Tibial artery (tissue), 4 donors: ENCODE data around the gene RAP2B.

Experiments
- DNase-seq, 2 donors: peaks; one replicate each; pipeline ENCODE4 v3.0.0-alpha.2; 2019
- H3K27ac ChIP-seq, 2 donors: fragments of 200-600 bp; sonication (generic) in 1 of 2; 1 replicate in 1 of 2; 2 replicates in 1 of 2; pipeline ENCODE4 v1.5.1; 2018 to 2019; ENCODE audit warnings: mild to moderate bottlenecking in 1 of 2
- H3K27me3 ChIP-seq, 2 donors: fragments of 200-600 bp; sonication (generic) in 1 of 2; one replicate each; pipeline versions ENCODE4 v1.5.1 to v1.6.0; 2016 to 2019
- H3K36me3 ChIP-seq, 3 donors: fragments of 200-600 bp; sonication (generic) in 2 of 3; one replicate each; pipeline ENCODE4 v1.5.1; 2016 to 2019; ENCODE audit warnings: mild to moderate bottlenecking in 2 of 3
- H3K4me1 ChIP-seq, 4 donors: fragments of 200-600 bp; sonication (generic) in 2 of 4; 1 replicate in 3 of 4; 2 replicates in 1 of 4; pipeline ENCODE4 v1.5.1; 2016 to 2019
- H3K4me3 ChIP-seq, 2 donors: fragments of 200-600 bp; sonication (generic) in 1 of 2; 1 replicate in 1 of 2; 2 replicates in 1 of 2; pipeline ENCODE4 v1.5.1; 2018 to 2019; ENCODE audit warnings: mild to moderate bottlenecking in 2 of 2
- H3K9me3 ChIP-seq, 3 donors: fragments of 200-600 bp; sonication (generic) in 1 of 3; one replicate each; pipeline ENCODE4 v1.5.1; 2016 to 2019
- intact Hi-C: fragments of 100-400 bp; cut with DNase I; formaldehyde crosslinking; loops from one replicate; pipeline ENCODE4 v1.15.0; 2023; ENCODE audit warnings: low total_unique reads
- TF ChIP-seq, protein P1 (sequence below), 2 experiments: fragments of 200-600 bp in 1 of 2; fragments of 450-650 bp in 1 of 2; IDR thresholded peaks; one replicate each; pipeline ENCODE4 v1.5.1; 2017 to 2019; ENCODE audit warnings: antibody characterized with exemption in 2 of 2, mild to moderate bottlenecking in 1 of 2, moderate library complexity in 1 of 2

The RAP2B gene

DNA sequence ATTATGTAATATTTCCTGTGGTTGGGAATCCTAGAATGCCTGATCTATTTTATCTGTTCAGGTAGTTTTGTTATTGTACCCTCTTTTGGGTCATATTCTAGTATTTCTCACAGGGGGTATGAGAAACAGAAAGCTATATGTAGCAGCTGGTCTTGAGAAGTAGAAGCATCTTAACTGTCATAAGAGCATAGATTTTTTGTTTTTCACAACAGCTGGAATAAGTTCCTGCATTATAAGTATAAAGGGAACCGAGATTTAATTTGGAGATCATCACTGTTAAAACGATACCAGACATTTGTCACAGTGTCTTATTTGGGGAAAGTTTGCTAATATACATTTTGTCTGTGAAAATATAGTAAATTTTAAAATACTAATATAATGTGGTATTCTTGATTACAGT lies 4.8 kb downstream of the RAP2B start:
- Histone ChIP-seq H3K27me3 (no peaks in the 10 kb centered on the region), H3K4me1 (peaks cover 0 to 33% (median 20%) of the 10 kb centered on the region in 4 donors), H3K4me3 (no peak overlapping the region), H3K27ac (no peak overlapping the region), H3K36me3 (peaks cover 0 to 5% (median 0%) of the 10 kb centered on the region in 3 donors), H3K9me3 (no peaks in the 10 kb centered on the region)
- intact Hi-C loops = no loop called here
- DNase-seq = no peak
- TF ChIP-seq, protein P1, sequence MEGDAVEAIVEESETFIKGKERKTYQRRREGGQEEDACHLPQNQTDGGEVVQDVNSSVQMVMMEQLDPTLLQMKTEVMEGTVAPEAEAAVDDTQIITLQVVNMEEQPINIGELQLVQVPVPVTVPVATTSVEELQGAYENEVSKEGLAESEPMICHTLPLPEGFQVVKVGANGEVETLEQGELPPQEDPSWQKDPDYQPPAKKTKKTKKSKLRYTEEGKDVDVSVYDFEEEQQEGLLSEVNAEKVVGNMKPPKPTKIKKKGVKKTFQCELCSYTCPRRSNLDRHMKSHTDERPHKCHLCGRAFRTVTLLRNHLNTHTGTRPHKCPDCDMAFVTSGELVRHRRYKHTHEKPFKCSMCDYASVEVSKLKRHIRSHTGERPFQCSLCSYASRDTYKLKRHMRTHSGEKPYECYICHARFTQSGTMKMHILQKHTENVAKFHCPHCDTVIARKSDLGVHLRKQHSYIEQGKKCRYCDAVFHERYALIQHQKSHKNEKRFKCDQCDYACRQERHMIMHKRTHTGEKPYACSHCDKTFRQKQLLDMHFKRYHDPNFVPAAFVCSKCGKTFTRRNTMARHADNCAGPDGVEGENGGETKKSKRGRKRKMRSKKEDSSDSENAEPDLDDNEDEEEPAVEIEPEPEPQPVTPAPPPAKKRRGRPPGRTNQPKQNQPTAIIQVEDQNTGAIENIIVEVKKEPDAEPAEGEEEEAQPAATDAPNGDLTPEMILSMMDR (IDR thresholded peaks at IDR 0.05) = no peak

DNA sequence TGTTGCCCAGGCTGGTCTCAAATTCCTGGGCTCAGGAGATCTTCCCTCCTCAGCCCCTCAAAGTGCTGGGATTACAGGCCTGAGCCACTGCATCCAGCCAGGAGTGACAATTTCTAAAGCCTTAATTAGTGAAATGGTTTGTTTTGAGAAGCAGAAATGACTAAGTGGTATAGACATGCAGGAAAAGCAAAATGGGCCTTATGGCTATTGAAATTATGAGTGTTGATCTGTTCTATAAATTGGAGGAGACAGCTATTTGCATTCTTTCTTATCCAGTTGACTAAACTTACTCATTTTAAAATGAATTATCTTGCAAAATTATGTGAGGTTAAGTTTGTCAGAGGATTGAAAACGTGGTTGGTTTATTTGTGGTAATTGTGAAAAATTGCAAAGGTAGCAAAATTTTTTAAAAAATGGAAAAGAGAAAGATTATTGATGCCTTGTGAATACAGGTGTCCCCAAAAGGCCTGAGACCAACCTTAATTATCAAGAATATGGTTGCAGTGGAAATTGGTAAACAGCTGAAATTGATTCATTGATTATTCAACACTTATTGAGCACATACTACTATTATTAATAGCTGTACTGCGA lies 7.9 kb downstream of the RAP2B start:
- Histone ChIP-seq H3K4me1 (peaks cover 0 to 20% (median 13%) of the 10 kb centered on the region in 4 donors), H3K9me3 (no peaks in the 10 kb centered on the region), H3K4me3 (no peak overlapping the region), H3K36me3 (peaks cover 0 to 5% (median 0%) of the 10 kb centered on the region in 3 donors), H3K27me3 (no peaks in the 10 kb centered on the region), H3K27ac (no peak overlapping the region)
- TF ChIP-seq, protein P1 (IDR thresholded peaks at IDR 0.05) = no peak
- intact Hi-C loops = no loop called here
- DNase-seq = no peak

GRCh38 chr3:153171256-153171655 lies 9.2 kb downstream of the RAP2B start:
- TF ChIP-seq, protein P1 (IDR thresholded peaks at IDR 0.05) = no peak
- Histone ChIP-seq H3K27ac (no peak overlapping the region), H3K36me3 (peaks cover 0 to 5% (median 0%) of the 10 kb centered on the region in 3 donors), H3K9me3 (no peaks in the 10 kb centered on the region), H3K27me3 (no peaks in the 10 kb centered on the region), H3K4me3 (no peak overlapping the region), H3K4me1 (peaks cover 0 to 7% (median 4%) of the 10 kb centered on the region in 4 donors)
- no peak for DNase-seq
- intact Hi-C loops = no loop called here

- Histone ChIP-seq H3K4me3 (no peak overlapping the region), H3K4me1 (peaks cover 0 to 2% (median 0%) of the 10 kb centered on the region in 4 donors), H3K27me3 (no peaks in the 10 kb centered on the region), H3K9me3 (no peaks in the 10 kb centered on the region), H3K27ac (no peak overlapping the region), H3K36me3 (peaks cover 0 to 5% (median 0%) of the 10 kb centered on the region in 3 donors)
- intact Hi-C loops = no loop called here
- TF ChIP-seq, protein P1 (IDR thresholded peaks at IDR 0.05) = no peak
- DNase-seq = no peak
Measured at GRCh38 chr3:153171918-153172317, 9.9 kb downstream of the RAP2B start.

- TF ChIP-seq, protein P1 (IDR thresholded peaks at IDR 0.05) = no peak
- Histone ChIP-seq H3K4me3 (no peak overlapping the region), H3K27ac (no peak overlapping the region), H3K4me1 (no peaks in the 10 kb centered on the region), H3K36me3 (peaks cover 0 to 5% (median 0%) of the 10 kb centered on the region in 3 donors), H3K9me3 (no peaks in the 10 kb centered on the region), H3K27me3 (no peaks in the 10 kb centered on the region)
- no peak for DNase-seq
- intact Hi-C loops = no loop called here
Measured at GRCh38 chr3:153172796-153173757, 11.1 kb downstream of the RAP2B start.
